Inferior parietal cortex (tissue), 1 donor: ENCODE data around the gene CYP2B6.
"Not testable (repeated sequence)": the region's sequence is repeated elsewhere in the genome, so short reads cannot be mapped to it uniquely, and the experiment has no call there.

ENCODE experiments used
- DNase-seq: peaks from one replicate; pipeline ENCODE4 v3.0.0-alpha.2; 2016; ENCODE audit errors: extremely low spot score

CYP2B6 gene

DNA sequence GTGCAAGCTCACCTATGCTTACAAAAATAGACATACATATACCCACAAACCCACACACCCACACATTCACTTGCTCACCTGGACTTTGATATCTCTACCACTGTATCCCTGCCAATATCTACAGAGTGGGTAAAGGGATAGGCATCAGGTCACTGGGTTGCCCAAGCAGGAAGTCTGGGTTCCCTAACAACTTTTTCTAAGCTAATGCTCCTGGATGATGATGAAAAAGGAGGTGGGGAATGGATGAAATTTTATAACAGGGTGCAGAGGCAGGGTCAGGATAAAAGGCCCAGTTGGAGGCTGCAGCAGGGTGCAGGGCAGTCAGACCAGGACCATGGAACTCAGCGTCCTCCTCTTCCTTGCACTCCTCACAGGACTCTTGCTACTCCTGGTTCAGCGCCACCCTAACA lies at the start of gene CYP2B6:
Gene CYP2B6 (plus strand): TSS at position 311 of the 410 bp plus-strand sequence. CDS start 24 bp downstream, at position 335.
- no peak for DNase-seq

DNA sequence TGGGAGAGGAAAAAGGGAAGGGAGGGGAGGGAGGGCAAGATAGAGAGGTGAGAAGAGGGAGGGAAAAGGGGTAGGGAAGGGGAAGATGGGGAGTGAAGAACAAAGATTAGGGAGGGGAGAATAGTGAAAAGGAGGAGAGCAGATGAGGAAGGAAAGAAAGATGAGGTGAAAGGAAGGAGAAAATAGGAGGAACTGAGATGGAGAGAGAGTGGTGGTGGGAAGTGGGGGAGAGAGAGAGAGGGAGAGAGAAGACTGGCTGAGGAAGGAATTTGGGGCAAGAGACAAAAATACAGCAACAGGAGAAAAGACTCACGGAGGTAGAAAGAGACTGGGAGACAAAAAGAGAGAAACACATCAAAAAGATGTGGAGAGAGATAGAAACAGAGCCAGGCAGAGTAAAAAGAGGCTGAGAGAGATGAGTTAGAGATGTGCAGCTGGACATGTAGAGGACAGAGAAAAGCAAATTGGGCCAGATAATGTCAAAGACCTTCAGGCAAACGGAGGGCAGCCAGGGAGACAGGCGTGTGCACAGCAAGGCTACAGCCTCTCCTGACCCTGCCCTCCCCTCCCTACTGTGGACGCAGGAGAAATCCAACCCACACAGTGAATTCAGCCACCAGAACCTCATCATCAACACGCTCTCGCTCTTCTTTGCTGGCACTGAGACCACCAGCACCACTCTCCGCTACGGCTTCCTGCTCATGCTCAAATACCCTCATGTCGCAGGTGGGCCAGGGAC lies 49.4 kb upstream of the CYP2B6 start:
- DNase-seq, result no peak

DNA sequence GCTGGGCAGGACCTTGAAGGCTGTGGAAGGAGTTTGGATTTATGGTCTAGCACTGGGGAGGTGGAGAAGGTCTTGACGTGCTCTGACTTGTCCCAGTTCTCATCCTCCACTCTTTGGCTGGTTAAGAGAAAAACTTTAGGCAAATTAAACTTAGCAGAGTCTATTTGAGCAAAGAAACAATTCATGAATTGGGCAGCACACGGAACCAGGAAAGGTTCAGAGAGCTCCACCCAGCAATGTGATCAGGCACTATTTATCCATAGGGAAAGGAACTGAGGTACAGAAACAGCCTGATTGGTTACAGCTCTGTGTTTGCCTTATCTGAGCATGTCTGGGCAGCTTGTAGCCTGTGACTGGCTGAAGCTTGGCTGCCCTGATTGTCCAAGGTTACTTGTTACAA lies 45.4 kb upstream of the CYP2B6 start:
- no peak for DNase-seq

DNA sequence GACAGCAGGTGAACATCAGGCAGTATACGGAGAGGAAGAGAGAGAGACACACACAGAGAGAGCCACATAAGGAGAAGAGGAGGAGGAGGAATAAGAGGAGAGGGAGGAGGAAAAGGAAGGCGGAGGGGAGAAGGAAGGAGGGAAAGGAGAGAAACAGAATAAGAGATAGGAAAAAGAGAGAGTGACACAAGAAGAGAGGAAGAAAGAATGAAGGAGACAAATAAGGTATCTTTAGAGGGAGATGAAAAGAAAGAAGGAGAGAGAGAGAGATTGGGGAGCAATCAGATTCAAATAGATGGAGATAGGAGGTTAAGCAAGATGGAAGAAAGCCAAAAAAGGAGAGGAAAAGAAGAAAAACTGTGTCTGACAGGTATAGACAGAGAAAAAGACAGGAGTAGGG lies 44.0 kb upstream of the CYP2B6 start:
- no peak for DNase-seq

DNA sequence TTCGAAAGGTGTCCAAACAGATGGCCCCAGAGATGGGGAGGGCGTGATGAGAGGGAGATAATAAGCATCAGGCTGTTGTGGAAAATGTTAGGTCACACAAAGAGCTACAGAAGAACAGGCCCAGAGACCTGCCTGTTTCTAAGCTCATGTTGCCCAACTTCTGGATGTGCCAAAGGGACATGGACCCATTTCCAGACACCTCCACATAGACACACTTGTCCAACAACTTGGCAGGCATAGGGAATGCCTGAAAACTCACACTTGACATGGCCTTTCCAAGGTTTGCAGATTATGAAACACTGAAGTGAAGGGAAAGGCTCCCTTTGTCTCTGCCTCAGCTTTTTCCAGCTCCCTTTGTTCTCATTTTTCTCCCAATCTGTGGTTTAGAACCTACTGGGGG lies 43.5 kb upstream of the CYP2B6 start:
- DNase-seq, result no peak

DNA sequence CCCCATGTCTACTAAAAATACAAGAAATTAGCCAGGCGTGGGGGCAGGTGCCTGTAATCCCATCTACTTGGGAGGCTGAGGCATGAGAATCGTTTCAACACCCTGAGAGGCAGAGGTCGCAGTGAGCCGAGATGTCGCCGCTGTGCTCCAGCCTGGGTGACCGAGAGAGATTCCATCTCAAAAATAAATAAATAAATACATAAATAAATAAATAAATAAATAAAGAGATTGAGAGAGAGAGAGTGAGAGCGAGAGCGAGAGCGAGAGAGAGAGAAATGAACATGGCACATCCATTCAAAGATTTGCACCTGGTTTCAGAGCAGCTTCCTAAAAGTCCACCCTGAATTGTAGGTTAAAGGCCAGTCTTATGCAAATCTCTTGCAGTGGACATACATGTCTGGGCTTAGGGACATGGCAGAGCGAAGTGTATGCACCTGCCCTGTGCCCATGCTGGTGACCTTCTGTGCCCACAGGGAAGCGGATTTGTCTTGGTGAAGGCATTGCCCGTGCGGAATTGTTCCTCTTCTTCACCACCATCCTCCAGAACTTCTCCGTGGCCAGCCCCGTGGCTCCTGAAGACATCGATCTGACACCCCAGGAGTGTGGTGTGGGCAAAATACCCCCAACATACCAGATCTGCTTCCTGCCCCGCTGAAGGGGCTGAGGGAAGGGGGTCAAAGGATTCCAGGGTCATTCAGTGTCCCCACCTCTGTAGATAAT lies 42.3 kb upstream of the CYP2B6 start:
- DNase-seq, result no peak

DNA sequence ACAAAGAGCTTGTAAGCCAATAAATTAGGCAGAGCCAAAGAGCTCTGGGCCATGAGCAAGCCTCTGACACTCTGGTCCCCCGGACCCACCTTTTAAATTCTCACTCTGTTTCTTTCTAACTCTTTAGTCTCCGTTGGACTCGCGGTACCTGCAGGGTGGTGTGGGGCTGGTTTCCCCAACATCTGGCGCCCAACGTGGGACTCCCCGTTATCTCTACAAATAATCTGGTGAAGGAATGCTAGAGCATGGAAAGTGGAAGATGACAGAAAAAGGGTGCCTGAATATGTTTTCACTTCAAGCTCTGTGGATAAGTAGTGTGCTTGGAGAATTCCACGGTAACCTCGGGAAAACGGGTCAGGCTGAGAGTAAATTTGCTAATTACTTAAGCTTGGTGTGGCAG lies 36.5 kb upstream of the CYP2B6 start:
- no peak for DNase-seq

DNA sequence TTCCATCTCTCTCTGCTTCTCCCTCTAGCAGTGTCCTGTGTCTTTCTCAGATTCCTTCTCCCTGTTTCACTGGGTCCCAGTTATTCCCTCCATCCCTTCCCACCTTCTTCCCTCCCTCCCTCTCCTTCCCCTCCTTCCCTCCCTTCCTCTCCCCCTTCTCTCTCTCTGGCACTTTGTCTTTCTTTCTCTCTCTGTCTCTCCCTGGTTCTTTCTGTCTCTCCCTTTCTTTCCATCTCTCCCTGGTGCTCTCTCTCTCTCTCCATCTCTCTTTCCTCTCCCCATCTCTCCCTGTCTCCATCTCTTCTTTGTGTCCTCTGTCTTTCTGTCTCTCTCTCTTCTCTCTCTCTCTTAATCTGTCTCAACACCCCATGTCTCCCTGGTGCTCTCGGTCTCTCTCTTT lies 31.7 kb upstream of the CYP2B6 start:
- no peak for DNase-seq

DNA sequence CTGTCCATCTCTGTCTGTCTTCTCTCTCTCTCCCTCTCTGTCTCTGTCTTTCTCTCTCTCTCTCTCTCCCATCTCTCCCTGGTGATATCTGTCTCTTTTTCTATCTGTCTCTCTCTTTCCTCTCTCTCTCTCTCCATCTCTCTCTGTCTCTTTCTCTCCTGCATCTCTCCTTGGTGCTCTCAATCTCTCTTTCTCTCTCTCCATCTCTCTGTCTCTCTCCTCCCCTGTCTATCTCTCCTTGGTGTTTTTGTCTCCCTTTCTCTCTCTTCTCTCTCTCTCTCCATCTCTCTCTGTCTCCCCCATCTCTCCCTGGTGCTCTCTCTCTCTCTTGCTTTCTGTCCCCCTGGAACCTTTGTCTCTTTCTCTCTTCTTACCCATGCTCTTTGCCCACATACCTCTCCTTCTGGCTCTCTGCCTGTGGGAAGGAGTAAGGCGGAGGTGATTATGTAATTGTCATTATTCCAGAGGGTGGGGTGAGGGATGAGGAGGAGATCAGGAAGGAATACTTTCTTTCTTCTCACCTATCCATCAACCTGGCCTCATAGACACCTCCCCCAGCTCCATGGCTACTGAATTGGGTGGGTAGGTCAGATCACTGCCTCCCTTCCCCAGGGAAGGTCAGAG lies 30.9 kb upstream of the CYP2B6 start:
- no peak for DNase-seq

DNA sequence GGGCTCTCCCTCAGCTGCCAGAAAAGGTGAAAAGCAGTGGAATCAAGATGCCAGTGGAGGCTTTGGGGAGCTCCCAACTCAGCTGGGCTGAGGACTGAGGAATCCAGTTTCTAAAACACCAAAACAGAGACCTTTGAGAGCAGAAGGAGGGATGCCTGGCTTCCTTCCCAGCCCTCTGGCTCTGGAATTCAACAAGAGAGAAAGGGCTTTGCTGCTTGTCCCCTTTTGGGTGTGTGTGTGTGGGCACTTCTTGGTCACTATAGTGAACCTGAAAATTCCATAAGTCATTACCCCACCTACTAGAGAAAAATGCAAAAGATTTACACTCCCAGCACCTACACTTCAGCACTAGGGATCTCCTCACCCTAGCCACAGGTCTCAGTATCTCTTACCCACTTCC lies 30.3 kb upstream of the CYP2B6 start:
- DNase-seq, result no peak

DNA sequence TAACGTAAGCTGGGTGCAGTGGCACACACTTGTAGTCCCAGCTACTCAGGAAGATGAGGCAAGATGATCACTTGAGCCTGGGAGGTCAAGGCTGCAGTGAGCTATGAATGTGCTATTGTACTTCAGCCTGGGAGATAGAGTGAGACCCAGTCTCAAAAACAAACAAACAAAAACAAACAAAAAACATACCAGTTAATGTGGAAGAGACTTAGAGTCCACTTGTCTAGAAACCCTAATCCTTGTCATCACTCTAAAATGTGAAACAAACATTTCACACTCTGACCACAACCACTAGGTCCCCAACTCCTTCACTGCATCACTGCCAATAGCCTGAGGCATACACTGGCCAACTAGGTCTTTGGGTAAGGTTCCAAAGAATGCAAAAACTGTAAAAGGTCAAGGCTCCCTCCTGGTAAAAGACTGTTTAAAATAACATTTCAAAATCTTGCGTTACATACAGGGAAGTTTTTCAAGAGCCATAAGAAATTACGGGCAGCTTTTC lies 28.6 kb upstream of the CYP2B6 start:
- DNase-seq, result no peak

DNA sequence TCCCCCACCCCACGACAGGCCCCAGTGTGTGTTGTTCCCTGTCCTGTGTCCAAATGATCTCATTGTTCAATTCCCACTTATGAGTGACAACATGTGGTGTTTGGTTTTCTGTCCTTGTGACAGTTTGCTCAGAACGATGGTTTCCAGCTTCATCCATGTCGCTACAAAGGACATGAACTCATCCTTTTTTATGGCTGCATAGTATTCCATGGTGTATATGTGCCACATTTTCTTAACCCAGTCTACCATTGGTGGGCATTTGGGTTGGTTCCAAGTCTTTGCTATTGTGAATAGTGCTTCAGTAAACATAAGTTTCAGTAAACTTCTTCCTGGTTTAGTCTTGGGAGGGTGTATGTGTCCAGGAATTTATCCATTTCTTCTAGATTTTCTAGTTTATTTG lies 26.7 kb upstream of the CYP2B6 start:
- not testable (repeated sequence) for DNase-seq

DNA sequence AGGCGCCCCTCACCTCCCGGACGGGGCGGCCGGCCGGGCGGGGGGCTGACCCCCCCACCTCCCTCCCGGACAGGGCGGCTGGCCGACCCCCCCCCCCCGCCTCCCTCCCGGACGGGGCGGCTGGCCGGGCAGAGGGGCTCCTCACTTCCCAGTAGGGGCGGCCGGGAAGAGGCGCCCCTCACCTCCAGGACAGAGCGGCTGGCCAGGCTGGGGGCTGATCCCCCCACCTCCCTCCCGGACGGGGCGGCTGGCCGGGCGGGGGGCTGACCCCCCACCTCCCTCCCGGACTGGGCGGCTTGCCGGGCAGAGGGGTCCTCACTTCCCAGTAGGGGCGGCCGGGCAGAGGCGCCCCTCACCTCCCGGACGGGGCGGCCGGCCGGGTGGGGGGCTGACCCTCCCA lies 25.7 kb upstream of the CYP2B6 start:
- not testable (repeated sequence) for DNase-seq

DNA sequence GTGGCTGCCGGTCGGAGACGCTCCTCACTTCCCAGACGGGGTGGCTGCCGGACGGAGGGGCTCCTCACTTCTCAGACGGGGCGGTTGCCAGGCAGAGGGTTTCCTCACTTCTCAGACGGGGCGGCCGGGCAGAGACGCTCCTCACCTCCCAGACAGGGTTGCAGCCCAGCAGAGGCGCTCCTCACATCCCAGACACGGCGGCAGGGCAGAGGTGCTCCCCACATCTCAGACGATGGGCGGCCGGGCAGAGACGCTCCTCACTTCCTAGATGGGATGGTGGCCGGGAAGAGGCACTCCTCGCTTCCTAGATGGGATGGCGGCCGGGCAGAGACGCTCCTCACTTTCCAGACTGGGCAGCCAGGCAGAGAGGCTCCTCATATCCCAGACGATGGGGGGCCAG lies 24.5 kb upstream of the CYP2B6 start:
- DNase-seq, result not testable (repeated sequence)

DNA sequence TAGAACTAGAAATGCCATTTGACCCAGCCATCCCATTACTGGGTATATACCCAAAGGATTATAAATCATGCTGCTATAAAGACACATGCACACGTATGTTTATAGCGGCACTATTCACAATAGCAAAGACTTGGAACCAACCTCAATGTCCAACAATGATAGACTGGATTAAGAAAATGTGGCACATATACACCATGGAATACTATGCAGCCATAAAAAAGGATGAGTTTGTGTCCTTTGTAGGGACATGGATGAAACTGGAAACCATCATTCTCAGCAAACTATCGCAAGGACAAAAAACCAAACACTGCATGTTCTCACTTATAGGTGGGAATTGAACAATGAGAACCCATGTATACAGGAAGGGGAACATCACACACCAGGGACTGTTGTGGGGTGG lies 23.0 kb upstream of the CYP2B6 start:
- DNase-seq, result not testable (repeated sequence)

DNA sequence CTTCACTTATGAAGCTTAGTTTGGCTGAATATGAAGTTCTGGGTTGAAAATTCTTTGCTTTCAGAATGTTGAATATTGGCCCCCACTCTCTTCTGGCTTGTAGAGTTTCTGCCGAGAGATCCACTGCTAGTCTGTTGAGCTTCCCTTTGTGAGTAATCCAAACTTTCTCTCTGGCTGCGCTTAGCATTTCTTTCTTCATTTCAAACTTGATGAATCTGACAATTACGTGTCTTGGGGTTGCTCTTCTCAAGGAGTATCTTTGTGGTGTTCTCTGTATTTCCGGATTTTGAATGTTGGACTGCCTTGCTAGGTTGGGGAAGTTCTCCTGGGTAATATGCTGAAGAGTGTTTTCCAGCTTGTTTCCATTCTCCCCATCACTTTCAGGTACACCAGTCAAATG lies 21.4 kb upstream of the CYP2B6 start:
- not testable (repeated sequence) for DNase-seq

DNA sequence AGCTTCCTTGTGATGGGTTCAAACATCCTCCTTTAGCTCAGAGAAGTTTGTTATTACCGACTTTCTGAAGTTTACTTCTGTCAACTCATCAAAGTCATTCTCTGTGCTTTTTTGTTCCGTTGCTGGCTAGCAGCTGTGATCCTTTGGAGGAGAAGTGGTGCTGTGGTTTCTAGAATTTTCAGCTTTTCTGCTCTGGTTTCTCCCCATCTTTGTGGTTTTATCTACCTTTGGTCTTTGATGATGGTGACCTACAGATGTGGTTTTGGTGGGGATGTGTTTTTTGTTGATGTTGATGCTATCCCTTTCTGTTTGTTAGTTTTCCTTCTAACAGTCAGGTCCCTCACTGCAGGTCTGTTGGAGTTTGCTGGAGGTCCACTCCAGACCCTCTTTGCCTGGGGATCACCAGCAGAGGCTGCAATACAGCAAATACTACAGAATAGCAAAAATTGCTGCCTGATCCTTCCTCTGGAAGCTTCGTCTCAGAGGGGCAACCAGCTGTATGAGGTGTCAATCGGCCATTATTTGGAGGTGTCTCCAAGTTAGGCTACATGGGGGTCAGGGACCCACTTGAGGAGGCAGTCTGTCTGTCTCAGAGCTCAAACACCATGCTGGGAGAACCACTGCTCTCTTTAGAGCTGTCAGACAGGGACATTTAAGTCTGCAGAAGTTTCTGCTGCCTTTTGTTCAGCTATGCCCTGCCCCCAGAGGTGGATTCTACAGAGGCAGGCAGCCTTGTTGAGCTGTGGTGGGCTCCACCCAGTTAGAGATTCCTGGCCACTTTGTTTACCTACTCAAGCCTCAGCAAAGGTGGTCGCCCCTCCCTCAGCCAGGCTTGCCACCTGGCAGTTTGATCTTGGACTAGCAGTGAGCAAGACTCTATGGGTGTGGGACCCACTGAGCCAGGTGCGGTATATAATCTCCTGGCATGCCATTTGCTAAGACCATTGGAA lies 20.4 kb upstream of the CYP2B6 start:
- not testable (repeated sequence) for DNase-seq

DNA sequence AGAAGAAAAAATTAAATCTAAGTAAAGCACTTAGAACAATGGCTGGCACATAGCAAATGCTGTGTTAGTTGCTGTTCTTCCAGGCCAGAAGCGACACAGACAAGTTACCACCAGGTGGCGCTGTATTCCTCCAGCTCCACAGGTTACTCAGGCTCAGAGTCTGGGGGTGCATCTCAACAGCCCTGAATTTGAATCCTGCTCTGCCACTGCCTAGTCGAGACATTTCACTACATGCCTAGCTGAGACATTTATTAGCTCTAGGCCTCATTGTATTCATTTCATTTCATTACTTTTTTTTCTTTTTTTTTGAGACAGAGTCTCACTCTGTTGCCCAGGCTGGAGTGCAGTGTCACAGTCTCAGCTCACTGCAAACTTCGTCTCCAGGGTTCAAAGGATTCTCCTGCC lies 16.4 kb upstream of the CYP2B6 start:
- DNase-seq, result peak; percentile 69

DNA sequence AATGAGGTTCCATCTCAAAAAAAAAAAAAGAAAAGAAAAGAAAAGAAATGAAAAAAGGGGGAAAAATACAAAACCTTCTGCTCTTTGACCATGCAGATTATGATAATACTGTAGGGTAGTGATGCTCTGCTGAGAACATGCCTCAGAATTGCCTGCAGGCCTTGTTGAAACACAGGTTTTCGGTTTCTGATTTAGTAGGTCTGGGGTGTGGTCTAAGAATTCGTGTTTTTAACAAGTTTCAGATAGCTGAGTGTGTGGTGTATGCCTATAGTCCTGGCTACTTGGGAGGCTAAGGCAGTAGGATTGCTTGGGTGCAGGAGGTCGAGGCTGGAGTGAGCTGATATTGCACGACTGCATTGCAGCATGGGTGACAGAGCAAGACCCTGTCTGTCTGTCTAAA lies 14.9 kb upstream of the CYP2B6 start:
- no peak for DNase-seq

DNA sequence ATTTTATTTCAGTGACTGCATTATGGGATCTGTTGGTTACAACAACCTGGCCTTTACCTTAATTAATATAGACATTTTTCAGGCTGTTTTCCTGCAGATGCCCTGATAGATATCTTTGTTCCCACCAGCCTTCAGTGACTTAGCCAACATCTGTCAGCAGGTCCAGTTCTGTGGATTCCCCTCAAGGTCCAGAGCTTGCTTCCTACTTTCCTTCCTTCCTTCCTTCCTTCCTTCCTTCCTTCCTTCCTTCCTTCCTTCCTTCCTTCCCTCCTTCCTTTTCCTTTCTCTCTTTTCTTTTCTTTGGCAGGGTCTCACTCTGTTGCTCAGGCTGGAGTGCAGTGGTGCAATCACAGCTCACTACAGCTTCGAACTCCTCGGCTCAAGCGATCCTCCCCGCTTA lies 14.4 kb upstream of the CYP2B6 start:
- DNase-seq, result no peak

DNA sequence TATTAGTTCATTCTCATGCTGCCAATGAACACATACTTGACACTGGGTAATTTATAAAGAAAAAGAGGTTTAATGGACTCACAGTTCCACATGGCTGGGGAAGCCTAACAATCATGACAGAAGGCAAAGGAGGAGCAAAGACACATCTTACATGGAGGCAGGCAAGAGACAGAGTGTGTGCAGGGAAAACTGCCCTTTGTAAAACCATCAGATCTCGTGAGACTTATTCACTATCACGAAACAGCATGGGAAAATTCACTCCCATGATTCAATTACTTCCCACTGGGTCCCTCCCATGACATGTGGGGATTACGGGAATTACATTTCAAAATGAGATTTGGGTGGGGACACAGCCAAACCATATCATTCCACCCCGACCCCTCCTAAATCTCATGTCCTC lies 11.3 kb upstream of the CYP2B6 start:
- DNase-seq, result not testable (repeated sequence)
